Pericardium fibroblast (primary cell): ENCODE results near the gene OOSP4A. TPM values are rescaled to one million over a fixed set of nuclear protein-coding genes. Genes with fewer than 3 reads are reported as not detected.

Source experiments
- total RNA-seq: library from RNA; depleted of rRNA; stranded (reverse); fragments of >200 nt; gene quantifications from 2 replicates; pipeline ENCODE4 v1.2.3, GENCODE V29; 2015

Gene OOSP4A
- total RNA-seq = not detected in 2 replicates

GRCh38 chr11:59963733-59964132, at the start of gene OOSP4A:
Gene OOSP4A (plus strand): TSS chr11:59964033. CDS start chr11:59964033, 0 bp downstream.

GRCh38 chr11:59938132-59938531, 25.7 kb upstream of the OOSP4A start, which contains the start of gene OOSP1:
Gene OOSP1 (plus strand): TSS chr11:59938432. CDS start chr11:59938455, 23 bp downstream.

GRCh38 chr11:60016881-60017280, 53.0 kb downstream of the OOSP4A start, which contains the start of gene OOSP4B:
Gene OOSP4B (plus strand): TSS chr11:60017181.

Other genes starting within 250 kb of the OOSP4A start
- gene STX3, start 208.7 kb upstream of the OOSP4A start, total RNA-seq = 10.1 and 21.7 TPM in 2 replicates
- 37.4 and 49.9 TPM in 2 replicates for gene MRPL16, start 153.3 kb upstream of the OOSP4A start, total RNA-seq
- gene CBLIF, start 118.5 kb upstream of the OOSP4A start, total RNA-seq = not detected in 2 replicates
- not detected in 2 replicates for gene TCN1, start 97.5 kb upstream of the OOSP4A start, total RNA-seq
- not detected in 2 replicates for gene OOSP3, start 85.3 kb upstream of the OOSP4A start, total RNA-seq
- gene OOSP1, start 25.6 kb upstream of the OOSP4A start, total RNA-seq = not detected in 2 replicates
- not detected in 2 replicates for gene OOSP4B, start 53.1 kb downstream of the OOSP4A start, total RNA-seq
- not detected in 2 replicates for gene OOSP2, start 76.4 kb downstream of the OOSP4A start, total RNA-seq
- gene MS4A3, start 92.6 kb downstream of the OOSP4A start, total RNA-seq = not detected in 2 replicates
- gene MS4A2, start 124.6 kb downstream of the OOSP4A start, total RNA-seq = not detected in 2 replicates
- not detected in 2 replicates for gene MS4A6A, start 219.1 kb downstream of the OOSP4A start, total RNA-seq